ENCODE data around the gene TLCD3A.

GRCh38 chr17:752002-752619 lies 19.7 kb downstream of the TLCD3A start, which contains the start of gene GEMIN4:
- TF ChIP-seq EZH2 (IDR thresholded peaks at IDR 0.05; ENCODE audit: insufficient read depth, low read length) = no peak
- peak; percentile 59 for TF ChIP-seq CTCF (IDR thresholded peaks at IDR 0.05; ENCODE audit: insufficient read depth, low read depth, low read length)
